Endodermal cell (in vitro differentiated cells): ENCODE results near the gene CORIN. TPM values are rescaled to one million over a fixed set of nuclear protein-coding genes. Genes with fewer than 3 reads are reported as not detected.

Experiments
- DNase-seq: peaks from one replicate; pipeline ENCODE4 v3.0.0-alpha.2; 2017
- H3K27ac ChIP-seq: 2 replicates; pipeline ENCODE4 v1.5.1; 2013; ENCODE audit warnings: mild to moderate bottlenecking, low read depth, low read length, moderate library complexity
- H3K27me3 ChIP-seq: 2 replicates; pipeline ENCODE4 v1.6.1; 2013; ENCODE audit warnings: mild to moderate bottlenecking, low read length, moderate library complexity; ENCODE audit not compliant: insufficient read depth, control insufficient read depth, poor library complexity, severe bottlenecking
- H3K36me3 ChIP-seq: 2 replicates; pipeline ENCODE4 v1.7.0; 2013; ENCODE audit warnings: mild to moderate bottlenecking, low read length, moderate library complexity; ENCODE audit not compliant: control insufficient read depth, insufficient read depth
- H3K4me1 ChIP-seq: one replicate; pipeline ENCODE4 v1.7.0; 2013; ENCODE audit warnings: low read length; ENCODE audit not compliant: control insufficient read depth, insufficient read depth
- H3K4me3 ChIP-seq: 2 replicates; pipeline ENCODE4 v1.5.1; 2013; ENCODE audit warnings: mild to moderate bottlenecking, low read length, moderate library complexity
- H3K9ac ChIP-seq: 2 replicates; pipeline ENCODE4 v1.6.1; 2013; ENCODE audit warnings: mild to moderate bottlenecking, low read length, moderate library complexity; ENCODE audit not compliant: poor library complexity, severe bottlenecking; ENCODE audit errors: extremely low read depth
- H3K9me3 ChIP-seq: 2 replicates; pipeline ENCODE4 v1.6.1; 2013; ENCODE audit warnings: mild to moderate bottlenecking, low read length, moderate library complexity; ENCODE audit not compliant: control insufficient read depth
- H3K27ac Mint-ChIP-seq: 2 replicates; pipeline ENCODE4 v1.8.0; 2020; ENCODE audit warnings: mixed read lengths
- H3K27me3 Mint-ChIP-seq: 2 replicates; pipeline ENCODE4 v1.8.0; 2021; ENCODE audit warnings: mild to moderate bottlenecking, mixed read lengths; ENCODE audit not compliant: insufficient read depth
- H3K36me3 Mint-ChIP-seq: 2 replicates; pipeline ENCODE4 v1.8.0; 2020; ENCODE audit warnings: low read depth, mixed read lengths
- H3K4me1 Mint-ChIP-seq: 2 replicates; pipeline ENCODE4 v1.8.0; 2020; ENCODE audit warnings: mixed read lengths
- H3K4me3 Mint-ChIP-seq: 2 replicates; pipeline ENCODE4 v1.8.0; 2020; ENCODE audit warnings: mild to moderate bottlenecking, moderate library complexity, mixed read lengths
- H3K9me3 Mint-ChIP-seq: 2 replicates; pipeline ENCODE4 v1.8.0; 2020; ENCODE audit warnings: mild to moderate bottlenecking, mixed read lengths
- CTCF ChIP-seq: fragments of 200-600 bp; sonication (generic); conservative IDR thresholded peaks from 2 replicates; pipeline ENCODE4 v1.5.0; 2021; ENCODE audit warnings: antibody characterized with exemption, mild to moderate bottlenecking
- WGBS, 2 experiments: methylation state at CpG; one replicate each; pipeline versions ENCODE4 v1.1.5 to v1.1.7; 2013; ENCODE audit warnings: missing lambda C conversion rate in 2 of 2, mixed read lengths in 1 of 2; ENCODE audit not compliant: insufficient coverage in 1 of 2, insufficient read length in 1 of 2; 5-methylcytosine and 5-hydroxymethylcytosine counted together
- total RNA-seq, 2 donors: library from RNA; stranded (reverse); fragmentation: NEBNext Ultra II Directional in 1 of 2; extraction: Animal tissue kit (Norgen Biotek cat#: 25700) in 1 of 2; gene quantifications; 2 replicates in 1 of 2; 3 replicates in 1 of 2; pipeline ENCODE4 v1.2.1, GENCODE V29; 2021

CORIN gene
- total RNA-seq, 2 donors from 2014 or later: 0.53 TPM; not detected in 1

GRCh38 chr4:47577779-47578553 is 259.9 kb downstream of the CORIN start:
- no peaks in the 10 kb centered on the region for H3K9me3 ChIP-seq
- Mint-ChIP-seq H3K27me3 (no peaks in the 10 kb centered on the region), H3K9me3 (no peaks in the 10 kb centered on the region), H3K27ac (no peak overlapping the region), H3K36me3 (no peaks in the 10 kb centered on the region), H3K4me1 (no peaks in the 10 kb centered on the region), H3K4me3 (no peak overlapping the region)
- no peak for DNase-seq
- TF ChIP-seq CTCF: no peak
- H3K36me3 ChIP-seq: no peaks in the 10 kb centered on the region
- H3K27ac ChIP-seq: no peak overlapping the region
- H3K4me1 ChIP-seq: no peaks in the 10 kb centered on the region
- H3K4me3 ChIP-seq: no peak overlapping the region
- no peaks in the 10 kb centered on the region for H3K27me3 ChIP-seq
- H3K9ac ChIP-seq: no peak overlapping the region
- WGBS, 2 experiments: 83 to 92% methylated on average over 7 of the region's 7 CpGs

GRCh38 chr4:47572981-47573380 is 264.9 kb downstream of the CORIN start:
- no peaks in the 10 kb centered on the region for H3K36me3 ChIP-seq
- Mint-ChIP-seq H3K27me3 (no peaks in the 10 kb centered on the region), H3K36me3 (no peaks in the 10 kb centered on the region), H3K4me1 (no peaks in the 10 kb centered on the region), H3K9me3 (no peaks in the 10 kb centered on the region), H3K4me3 (no peak overlapping the region), H3K27ac (no peak overlapping the region)
- no peaks in the 10 kb centered on the region for H3K9me3 ChIP-seq
- no peaks in the 10 kb centered on the region for H3K4me1 ChIP-seq
- 82 to 100% methylated on average over 1 to 3 of the region's 3 CpGs for WGBS, 2 experiments
- no peak overlapping the region for H3K9ac ChIP-seq
- H3K27ac ChIP-seq: no peak overlapping the region
- TF ChIP-seq CTCF: no peak
- no peaks in the 10 kb centered on the region for H3K27me3 ChIP-seq
- H3K4me3 ChIP-seq: no peak overlapping the region
- DNase-seq: no peak

GRCh38 chr4:47570816-47571215 is 267.1 kb downstream of the CORIN start:
- H3K9me3 Mint-ChIP-seq: no peaks in the 10 kb centered on the region

More at GRCh38 chr4:47570816-47571215, 267.1 kb downstream of the CORIN start:
- Histone ChIP-seq H3K4me1 (no peaks in the 10 kb centered on the region), H3K27ac (no peak overlapping the region), H3K36me3 (no peaks in the 10 kb centered on the region), H3K9ac (no peak overlapping the region), H3K27me3 (no peaks in the 10 kb centered on the region), H3K4me3 (no peak overlapping the region), H3K9me3 (no peaks in the 10 kb centered on the region)
- no peaks in the 10 kb centered on the region for H3K36me3 Mint-ChIP-seq
- no peak for DNase-seq
- no peak overlapping the region for H3K4me3 Mint-ChIP-seq
- H3K27ac Mint-ChIP-seq: no peak overlapping the region
- TF ChIP-seq CTCF: no peak
- no peaks in the 10 kb centered on the region for H3K27me3 Mint-ChIP-seq
- no peaks in the 10 kb centered on the region for H3K4me1 Mint-ChIP-seq
